WTC11 (cell line): ENCODE results near the gene YES1. TPM values are rescaled to one million over a fixed set of nuclear protein-coding genes. Genes with fewer than 3 reads are reported as not detected.

Experiments
- ATAC-seq: fragments of 200-7000 bp; cut with Tn5 transposase; 2 replicates; pipeline ENCODE4 v1.10.0; 2021; ENCODE audit warnings: mild to moderate bottlenecking, moderate library complexity
- CTCF ChIA-PET: fragments of 300-600 bp; sonication (Branson Sonifier 250); formaldehyde crosslinking; loops from one replicate; lab custom pipeline; 2021; ENCODE audit warnings: antibody characterized with exemption; lab: Charles Lee
- POLR2A ChIA-PET: fragments of 350-600 bp; sonication (Branson Sonifier 250); formaldehyde crosslinking; loops from one replicate; lab custom pipeline; 2021; ENCODE audit warnings: antibody characterized with exemption; lab: Charles Lee
- DNase-seq: peaks from one replicate; pipeline ENCODE4 v3.0.0; 2021; ENCODE audit warnings: low spot score
- H3K27ac Mint-ChIP-seq: 2 replicates; pipeline ENCODE4 v1.8.0; 2021; ENCODE audit warnings: mixed read lengths
- H3K27me3 Mint-ChIP-seq: 2 replicates; pipeline ENCODE4 v1.8.0; 2021; ENCODE audit warnings: low read depth, mild to moderate bottlenecking, moderate library complexity, mixed read lengths
- H3K36me3 Mint-ChIP-seq: 2 replicates; pipeline ENCODE4 v1.8.0; 2021; ENCODE audit warnings: mixed read lengths
- H3K4me1 Mint-ChIP-seq: 2 replicates; pipeline ENCODE4 v1.8.0; 2022; ENCODE audit warnings: mixed read lengths
- H3K4me3 Mint-ChIP-seq: 2 replicates; pipeline ENCODE4 v1.8.0; 2021; ENCODE audit warnings: mild to moderate bottlenecking, moderate library complexity, mixed read lengths
- H3K9me3 Mint-ChIP-seq: 2 replicates; pipeline ENCODE4 v1.8.0; 2021; ENCODE audit warnings: mixed read lengths
- AR ChIP-seq: fragments of 250-450 bp; sonication (Bioruptor Pico); IDR thresholded peaks from 2 replicates; pipeline ENCODE4 v1.9.0; 2021; ENCODE audit warnings: mild to moderate bottlenecking
- CREM ChIP-seq: sonication (generic); formaldehyde crosslinking; IDR thresholded peaks from 2 replicates; pipeline ENCODE4 v1.8.1; 2022; ENCODE audit warnings: mild to moderate bottlenecking, missing genetic modification reagents, moderate library complexity
- CTCF ChIP-seq: fragments of 200-600 bp; IDR thresholded peaks from 2 replicates; pipeline ENCODE4 v1.8.0; 2022; ENCODE audit warnings: antibody characterized with exemption
- FOXJ3 ChIP-seq: sonication (generic); formaldehyde crosslinking; IDR thresholded peaks from 2 replicates; pipeline ENCODE4 v1.9.0; 2021; ENCODE audit warnings: missing genetic modification reagents, mild to moderate bottlenecking, borderline replicate concordance
- FOXK1 ChIP-seq: sonication (generic); formaldehyde crosslinking; IDR thresholded peaks from 2 replicates; pipeline ENCODE4 v1.8.0; 2022; ENCODE audit warnings: mild to moderate bottlenecking, moderate library complexity, missing genetic modification reagents
- GABPB1 ChIP-seq: sonication (generic); formaldehyde crosslinking; IDR thresholded peaks from 2 replicates; pipeline ENCODE4 v1.8.1; 2023; ENCODE audit warnings: mild to moderate bottlenecking, missing genetic modification reagents
- GRHL2 ChIP-seq: fragments of 250-450 bp; sonication (Bioruptor Pico); IDR thresholded peaks from 2 replicates; pipeline ENCODE4 v1.8.0; 2022; ENCODE audit warnings: mild to moderate bottlenecking, moderate library complexity; ENCODE audit not compliant: insufficient replicate concordance, severe bottlenecking
- HMGXB4 ChIP-seq: sonication (generic); formaldehyde crosslinking; IDR thresholded peaks from 2 replicates; pipeline ENCODE4 v1.8.1; 2023; ENCODE audit warnings: mild to moderate bottlenecking, moderate library complexity, missing genetic modification reagents
- MYBL2 ChIP-seq: sonication (generic); formaldehyde crosslinking; IDR thresholded peaks from 2 replicates; pipeline ENCODE4 v1.8.1; 2023; ENCODE audit warnings: mild to moderate bottlenecking, moderate library complexity, missing genetic modification reagents
- NR2C2 ChIP-seq: sonication (generic); formaldehyde crosslinking; IDR thresholded peaks from 2 replicates; pipeline ENCODE4 v1.8.0; 2022; ENCODE audit warnings: mild to moderate bottlenecking, missing genetic modification reagents
- NR3C1 ChIP-seq: sonication (generic); formaldehyde crosslinking; conservative IDR thresholded peaks from 2 replicates; pipeline ENCODE4 v1.8.1; 2023; ENCODE audit warnings: low read depth, mild to moderate bottlenecking, missing genetic modification reagents
- PRRX2 ChIP-seq: fragments of 250-450 bp; sonication (Bioruptor Pico); IDR thresholded peaks from 2 replicates; pipeline ENCODE4 v1.8.0; 2021; ENCODE audit warnings: mild to moderate bottlenecking
- SOX15 ChIP-seq: fragments of 250-450 bp; sonication (Bioruptor Pico); IDR thresholded peaks from 2 replicates; pipeline ENCODE4 v1.9.0; 2021; ENCODE audit warnings: mild to moderate bottlenecking
- STAT6 ChIP-seq: sonication (generic); formaldehyde crosslinking; conservative IDR thresholded peaks from 2 replicates; pipeline ENCODE4 v1.8.1; 2023; ENCODE audit warnings: mild to moderate bottlenecking, low read depth, missing genetic modification reagents, moderate library complexity
- TEAD1 ChIP-seq: sonication (generic); formaldehyde crosslinking; IDR thresholded peaks from 2 replicates; pipeline ENCODE4 v1.8.0; 2022; ENCODE audit warnings: mild to moderate bottlenecking, missing genetic modification reagents
- ZNF138 ChIP-seq: sonication (generic); formaldehyde crosslinking; conservative IDR thresholded peaks from 2 replicates; pipeline ENCODE4 v1.8.1; 2022; ENCODE audit warnings: mild to moderate bottlenecking, moderate library complexity, missing genetic modification reagents
- ZNF396 ChIP-seq: fragments of 250-450 bp; sonication (Bioruptor Pico); IDR thresholded peaks from 2 replicates; pipeline ENCODE4 v1.8.0; 2021; ENCODE audit warnings: mild to moderate bottlenecking, moderate library complexity, borderline replicate concordance
- ZNF425 ChIP-seq: fragments of 250-450 bp; sonication (Bioruptor Pico); conservative IDR thresholded peaks from 2 replicates; pipeline ENCODE4 v1.9.0; 2021; ENCODE audit warnings: mild to moderate bottlenecking
- ZNF532 ChIP-seq: fragments of 250-450 bp; sonication (Bioruptor Pico); IDR thresholded peaks from 2 replicates; pipeline ENCODE4 v1.9.0; 2021; ENCODE audit warnings: mild to moderate bottlenecking, borderline replicate concordance
- total RNA-seq: library from RNA; stranded (reverse); gene quantifications from 3 replicates; pipeline ENCODE4 v1.2.3, GENCODE V29; 2021

YES1 gene
- total RNA-seq, 1 experiment from 2014 or later: 113 TPM

GRCh38 chr18:839224-840022 lies 27.4 kb upstream of the YES1 start (continued):
- TF ChIP-seq ZNF532 (CRISPR knock-in tag) (no peak), FOXK1 (CRISPR knock-in tag) (peak; percentile 59; the same call in 1 of the 2 replicates), FOXJ3 (CRISPR knock-in tag) (0 out of 2 replicates have a peak, but pooled peaks have one; percentile 20), AR (no peak), NR2C2 (CRISPR knock-in tag) (no peak), GABPB1 (CRISPR knock-in tag) (no peak), SOX15 (no peak), ZNF425 (CRISPR knock-in tag) (no peak), TEAD1 (CRISPR knock-in tag) (0 out of 2 replicates have a peak, but pooled peaks have one; percentile 43), ZNF138 (CRISPR knock-in tag) (no peak), MYBL2 (CRISPR knock-in tag) (no peak), NR3C1 (CRISPR knock-in tag) (no peak), CTCF (peak; percentile 97), PRRX2 (no peak)

- POLR2A ChIA-PET: no interaction called here
- ATAC-seq: no peak
- Mint-ChIP-seq H3K27me3 (peaks cover 72% of the 10 kb centered on the region), H3K9me3 (no peaks in the 10 kb centered on the region), H3K36me3 (no peaks in the 10 kb centered on the region), H3K4me1 (peaks cover 5% of the 10 kb centered on the region; the same call in 1 of the 2 replicates), H3K4me3 (no peak overlapping the region), H3K27ac (no peak overlapping the region)
- CTCF ChIA-PET: no interaction called here
- no peak for DNase-seq
- TF ChIP-seq ZNF396 (CRISPR knock-in tag) (no peak), HMGXB4 (no peak), GRHL2 (CRISPR knock-in tag) (no peak), CREM (CRISPR knock-in tag) (no peak), STAT6 (CRISPR knock-in tag) (no peak)
Measured at GRCh38 chr18:837922-838321, 25.9 kb upstream of the YES1 start.
